HUES64 (cell line): ENCODE results near the gene DUSP14.

Experiments used
- H3K27ac ChIP-seq: 2 replicates; pipeline ENCODE4 v1.7.0; 2013; ENCODE audit warnings: low read depth, low read length, inconsistent platforms
- H3K27me3 ChIP-seq: 2 replicates; pipeline ENCODE4 v1.6.1; 2013; ENCODE audit warnings: mild to moderate bottlenecking, low read length; ENCODE audit not compliant: insufficient read depth
- H3K36me3 ChIP-seq: 2 replicates; pipeline ENCODE4 v1.6.1; 2013; ENCODE audit warnings: mild to moderate bottlenecking, low read length; ENCODE audit not compliant: insufficient read depth
- H3K4me1 ChIP-seq: 2 replicates; pipeline ENCODE4 v1.6.1; 2013; ENCODE audit warnings: mild to moderate bottlenecking, low read length, moderate library complexity; ENCODE audit not compliant: insufficient read depth
- H3K4me3 ChIP-seq: 2 replicates; pipeline ENCODE4 v1.5.1; 2013; ENCODE audit warnings: mild to moderate bottlenecking, low read length, moderate library complexity
- H3K9ac ChIP-seq: 2 replicates; pipeline ENCODE4 v1.6.1; 2013; ENCODE audit warnings: mild to moderate bottlenecking, low read depth, low read length
- H3K9me3 ChIP-seq: 2 replicates; pipeline ENCODE4 v1.6.1; 2013; ENCODE audit warnings: low read depth, low read length; ENCODE audit not compliant: insufficient read depth
- WGBS: fragments of 150-250, 120-280 bp; methylation state at CpG from one replicate; pipeline ENCODE4 v1.1.7; 2013; ENCODE audit warnings: missing lambda C conversion rate; 5-methylcytosine and 5-hydroxymethylcytosine counted together

Gene DUSP14

DNA sequence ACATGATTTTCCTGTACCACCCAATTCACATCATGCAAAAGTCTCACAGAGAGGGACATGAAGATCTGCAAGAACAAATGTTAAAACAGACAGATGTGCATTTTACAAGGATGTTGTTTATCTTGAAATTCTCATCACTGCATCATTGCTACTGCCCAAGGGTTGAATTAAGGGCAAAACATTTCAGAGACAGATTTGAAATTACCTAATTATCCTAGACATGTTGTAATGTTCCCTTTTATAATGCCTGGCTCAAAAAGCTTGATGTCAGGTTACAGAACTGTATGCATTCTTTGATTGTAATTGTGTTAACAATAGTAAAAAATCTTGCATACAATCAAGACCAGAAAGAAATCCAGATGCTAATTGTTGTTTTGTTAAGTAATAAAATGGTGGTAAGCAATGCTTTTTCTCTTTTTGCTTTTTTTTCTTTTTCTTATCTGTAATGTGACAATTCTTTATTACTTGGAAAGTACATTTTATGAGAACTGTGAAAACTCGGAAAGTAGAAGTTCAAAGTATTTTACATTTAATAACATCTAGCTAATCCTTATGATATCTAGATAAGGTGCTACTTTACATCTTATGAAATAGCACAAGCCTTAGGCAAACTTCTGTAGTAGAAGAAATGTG, 3.6 kb upstream of the DUSP14 start:
- no peak overlapping the region for H3K9ac ChIP-seq

DNA sequence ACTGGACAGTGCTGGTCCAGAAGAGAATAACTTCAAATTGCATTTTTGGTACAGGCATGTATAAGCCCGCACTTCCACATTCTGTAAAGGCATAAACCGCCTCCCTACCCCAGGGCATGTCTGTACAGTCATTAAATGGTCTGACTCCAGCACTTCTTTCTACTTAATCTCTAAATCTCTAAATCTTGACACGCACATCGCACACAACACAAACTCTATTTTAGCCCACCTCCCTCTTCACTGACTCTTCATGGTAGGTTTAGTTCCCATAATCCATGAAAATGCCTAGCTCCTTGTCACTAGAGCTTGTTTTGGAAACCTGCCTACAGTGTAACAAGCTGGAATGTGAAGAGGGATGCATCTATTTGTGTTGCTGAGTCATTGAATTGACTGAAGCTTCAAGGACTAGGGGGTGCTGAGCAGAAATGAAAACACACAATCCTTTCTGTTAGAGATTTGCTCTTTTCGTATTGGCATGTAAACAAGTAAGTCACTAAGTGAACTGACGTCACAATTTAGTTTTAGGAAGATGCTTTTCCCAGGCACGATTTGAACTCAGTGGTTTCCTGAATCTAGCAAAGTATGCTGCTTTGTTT, 1.6 kb upstream of the DUSP14 start:
- Histone ChIP-seq H3K9ac (peak overlapping the region; percentile 67; the same call in 1 of the 2 replicates), H3K9me3 (no peaks in the 10 kb centered on the region), H3K36me3 (no peaks in the 10 kb centered on the region), H3K4me1 (peaks cover 40% of the 10 kb centered on the region), H3K4me3 (peak overlapping the region; percentile 65), H3K27me3 (peaks cover 6% of the 10 kb centered on the region), H3K27ac (no peak overlapping the region; the same call in 1 of the 2 replicates)
- WGBS, result 59% methylated on average over 7 of the region's 7 CpGs

More for the DNA sequence above, 3.6 kb upstream of the DUSP14 start:
- no CpG with 5 or more reads among the region's 1 CpG for WGBS
- H3K4me1 ChIP-seq, result peaks cover 35% of the 10 kb centered on the region
- no peaks in the 10 kb centered on the region for H3K36me3 ChIP-seq
- no peak overlapping the region for H3K27ac ChIP-seq
- H3K27me3 ChIP-seq, result peaks cover 6% of the 10 kb centered on the region
- H3K4me3 ChIP-seq, result no peak overlapping the region
- no peaks in the 10 kb centered on the region for H3K9me3 ChIP-seq

DNA sequence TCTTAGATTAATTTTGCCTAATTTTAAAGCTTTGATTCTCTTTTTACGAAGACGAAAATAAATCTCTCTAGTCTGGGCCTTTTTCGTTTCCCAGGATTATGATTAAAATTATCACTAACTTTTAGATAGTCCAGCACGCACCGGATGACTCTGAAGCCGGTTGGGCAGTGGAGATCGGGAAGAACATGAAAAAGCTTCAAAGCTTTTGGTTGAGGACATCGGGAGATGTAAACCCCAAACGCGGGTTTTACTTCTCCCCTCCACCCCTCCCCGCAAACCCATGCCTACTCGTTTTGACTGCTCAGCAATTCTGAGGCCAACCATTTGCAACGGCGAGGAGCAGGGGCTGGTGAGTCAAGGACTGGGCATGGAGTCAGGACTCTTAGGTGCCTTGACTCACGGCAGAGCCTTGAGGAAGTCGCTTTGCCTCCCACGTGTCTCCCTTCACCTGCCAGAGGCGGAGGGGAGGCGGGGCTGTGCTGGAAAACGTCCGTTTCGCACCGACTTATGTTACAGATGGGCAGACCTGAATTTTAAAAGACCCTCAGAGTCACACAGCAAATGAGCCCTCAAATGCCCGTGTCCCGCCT, 989 bp upstream of the DUSP14 start:
- 4% methylated on average over 22 of the region's 25 CpGs for WGBS
- H3K4me3 ChIP-seq, result peak overlapping the region; percentile 65
- H3K9me3 ChIP-seq, result no peaks in the 10 kb centered on the region
- H3K9ac ChIP-seq, result peak overlapping the region; percentile 67
- peaks cover 34% of the 10 kb centered on the region for H3K4me1 ChIP-seq
- no peaks in the 10 kb centered on the region for H3K36me3 ChIP-seq
- H3K27ac ChIP-seq, result peak overlapping the region; percentile 72; the same call in 1 of the 2 replicates
- peaks cover 6% of the 10 kb centered on the region for H3K27me3 ChIP-seq

DNA sequence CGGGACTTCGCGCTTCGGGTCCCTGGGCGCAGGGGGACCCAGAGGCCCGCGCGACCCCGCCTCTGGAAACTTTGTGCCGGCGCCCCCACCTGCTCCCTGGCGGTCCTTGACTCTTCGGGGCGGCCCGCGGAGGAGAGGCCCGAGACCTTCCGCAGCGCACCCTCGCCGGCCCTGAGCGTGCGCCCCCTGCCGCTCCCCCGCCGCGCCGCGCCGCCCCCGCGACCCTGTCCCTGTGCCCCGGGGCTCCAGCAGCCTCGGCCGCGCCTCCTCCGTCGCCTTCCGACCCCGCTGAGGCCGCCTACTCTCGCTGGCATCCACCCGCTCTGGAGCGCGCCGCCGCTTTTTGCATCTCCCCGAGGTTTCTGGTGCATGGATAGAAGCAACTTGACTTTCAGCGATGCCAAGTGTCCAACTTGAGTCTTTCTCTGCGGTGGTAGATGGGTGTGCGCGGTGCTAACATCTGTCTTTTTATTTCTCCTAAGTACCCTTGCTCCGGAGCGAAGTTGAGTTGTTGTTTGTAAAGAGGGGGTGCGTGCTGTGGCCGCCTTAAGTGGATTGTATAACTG, 414 bp downstream of the DUSP14 start:
- H3K4me1 ChIP-seq, result peaks cover 41% of the 10 kb centered on the region
- H3K27ac ChIP-seq, result no peak overlapping the region
- no peaks in the 10 kb centered on the region for H3K36me3 ChIP-seq
- H3K9ac ChIP-seq, result peak overlapping the region; percentile 28; the same call in 1 of the 2 replicates
- no peaks in the 10 kb centered on the region for H3K9me3 ChIP-seq
- under 1% methylated on average over 56 of the region's 56 CpGs for WGBS
- H3K4me3 ChIP-seq, result peak overlapping the region; percentile 62
- peaks cover 6% of the 10 kb centered on the region for H3K27me3 ChIP-seq

DNA sequence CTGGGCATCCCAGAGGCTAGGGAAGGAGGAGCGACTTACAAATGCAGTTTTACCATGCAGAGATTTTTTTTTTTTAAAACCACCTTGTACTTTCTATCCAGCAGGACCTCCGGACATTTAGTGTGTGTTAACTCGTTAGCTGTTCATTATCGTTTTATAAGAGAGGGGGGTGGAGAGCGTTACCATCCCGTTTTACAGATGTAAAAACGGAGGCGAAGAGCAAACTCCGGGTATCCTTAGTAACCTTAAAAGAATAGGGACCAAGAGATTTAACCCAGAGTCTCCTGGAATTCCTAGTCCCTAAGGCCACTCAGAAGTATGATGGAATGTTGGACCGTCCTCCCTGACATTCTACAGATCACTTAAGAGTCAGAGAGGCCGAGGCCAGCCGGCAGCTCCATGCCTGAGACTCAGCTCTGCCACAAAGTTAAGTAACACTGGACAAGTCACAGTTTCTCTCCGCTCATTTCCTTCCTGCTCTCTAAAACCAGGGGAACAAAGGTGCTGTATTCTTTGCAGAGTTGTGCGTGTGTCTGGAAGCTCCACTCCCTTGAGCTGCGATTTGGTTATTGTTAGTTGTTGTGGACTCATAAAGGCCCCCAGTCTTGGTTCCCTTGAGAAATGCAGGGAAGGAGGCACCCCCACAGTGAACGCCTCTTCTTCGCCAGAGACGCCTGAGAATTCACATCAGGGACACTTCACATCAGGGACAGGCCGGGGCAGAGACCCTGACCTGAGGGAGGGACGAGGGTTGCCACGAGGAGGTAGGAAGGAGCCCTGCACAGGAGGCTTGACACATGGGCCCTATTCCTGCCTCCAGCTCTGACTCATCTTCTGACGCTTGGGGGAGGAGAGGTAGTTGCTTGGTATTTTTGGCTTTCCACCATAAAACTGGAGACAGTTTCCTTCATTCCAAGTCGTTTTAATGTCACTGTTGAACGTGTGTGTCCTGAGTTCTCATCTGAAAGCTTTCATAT, 1.2 kb downstream of the DUSP14 start:
- peaks cover 6% of the 10 kb centered on the region for H3K27me3 ChIP-seq
- peak overlapping the region; percentile 28; the same call in 1 of the 2 replicates for H3K9ac ChIP-seq
- peaks cover 44% of the 10 kb centered on the region for H3K4me1 ChIP-seq
- H3K27ac ChIP-seq, result peak overlapping the region; percentile 46; the same call in 1 of the 2 replicates
- H3K9me3 ChIP-seq, result no peaks in the 10 kb centered on the region
- H3K4me3 ChIP-seq, result peak overlapping the region; percentile 62
- 8% methylated on average over 24 of the region's 24 CpGs for WGBS
- no peaks in the 10 kb centered on the region for H3K36me3 ChIP-seq

DNA sequence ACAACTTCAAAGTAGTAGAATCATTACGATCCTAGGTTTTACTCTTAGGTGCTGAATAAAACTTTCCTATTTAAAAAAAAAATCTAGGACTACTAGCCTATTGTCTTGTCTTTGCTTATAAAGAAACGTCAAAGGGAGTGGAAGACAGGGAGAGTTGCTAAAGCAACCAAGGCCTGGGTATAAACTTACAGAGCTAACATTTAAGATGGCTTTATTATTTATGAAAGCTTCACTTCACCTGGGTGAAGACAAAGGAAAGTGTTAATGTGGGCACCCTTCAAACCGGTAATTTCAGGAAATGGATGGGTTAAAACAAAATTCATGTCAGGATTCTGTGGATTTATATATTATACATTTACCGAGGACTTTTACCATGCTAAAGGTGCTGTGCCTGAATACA, 2.5 kb downstream of the DUSP14 start:
- Histone ChIP-seq H3K27me3 (peaks cover 6% of the 10 kb centered on the region), H3K27ac (no peak overlapping the region), H3K9me3 (no peaks in the 10 kb centered on the region), H3K9ac (no peak overlapping the region; the same call in 1 of the 2 replicates), H3K4me1 (peaks cover 44% of the 10 kb centered on the region), H3K36me3 (no peaks in the 10 kb centered on the region), H3K4me3 (peak overlapping the region; percentile 62; the same call in 1 of the 2 replicates)
- 59% methylated on average over 4 of the region's 4 CpGs for WGBS

DNA sequence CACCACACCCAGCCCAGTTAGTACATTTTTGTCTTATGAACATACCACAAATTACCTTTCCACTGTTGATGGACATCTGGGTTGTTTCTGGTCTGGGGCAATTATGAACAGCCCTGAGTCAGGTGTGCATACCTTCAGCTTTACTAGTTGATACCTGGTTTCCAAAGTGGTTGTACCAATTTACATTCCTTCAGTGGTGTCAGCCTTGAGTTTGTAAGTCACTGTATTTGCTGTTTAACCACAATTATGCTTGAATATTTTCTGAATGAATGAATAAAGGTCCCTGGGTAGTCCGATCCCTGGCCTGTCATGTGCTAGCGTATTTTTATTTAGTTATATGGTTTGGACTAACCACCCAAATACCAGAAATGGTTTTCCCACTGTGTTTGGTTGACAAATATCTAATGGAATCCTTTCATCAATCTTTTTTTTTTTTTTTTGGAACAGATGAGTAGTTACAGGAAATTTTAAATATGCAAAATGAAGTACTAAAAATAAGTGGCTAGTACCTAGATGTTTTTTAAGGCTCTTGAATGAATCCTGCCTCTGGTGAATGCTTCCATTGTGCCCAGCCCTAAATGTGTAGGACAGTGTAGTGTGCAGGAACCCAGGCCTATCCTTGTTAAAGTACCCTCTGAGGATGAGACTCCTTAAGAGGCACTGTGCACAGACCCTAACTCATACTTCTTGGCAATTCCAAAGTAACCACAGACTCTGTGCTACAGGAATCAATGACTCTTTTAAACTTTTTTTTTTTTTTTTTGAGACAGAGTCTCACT, 3.7 kb downstream of the DUSP14 start:
- H3K9ac ChIP-seq, result no peak overlapping the region
- H3K27ac ChIP-seq, result no peak overlapping the region
- H3K4me3 ChIP-seq, result no peak overlapping the region
- peaks cover 35% of the 10 kb centered on the region for H3K4me1 ChIP-seq
- no CpG with 5 or more reads among the region's 2 CpGs for WGBS
- peaks cover 6% of the 10 kb centered on the region for H3K27me3 ChIP-seq
- no peaks in the 10 kb centered on the region for H3K36me3 ChIP-seq
- no peaks in the 10 kb centered on the region for H3K9me3 ChIP-seq

DNA sequence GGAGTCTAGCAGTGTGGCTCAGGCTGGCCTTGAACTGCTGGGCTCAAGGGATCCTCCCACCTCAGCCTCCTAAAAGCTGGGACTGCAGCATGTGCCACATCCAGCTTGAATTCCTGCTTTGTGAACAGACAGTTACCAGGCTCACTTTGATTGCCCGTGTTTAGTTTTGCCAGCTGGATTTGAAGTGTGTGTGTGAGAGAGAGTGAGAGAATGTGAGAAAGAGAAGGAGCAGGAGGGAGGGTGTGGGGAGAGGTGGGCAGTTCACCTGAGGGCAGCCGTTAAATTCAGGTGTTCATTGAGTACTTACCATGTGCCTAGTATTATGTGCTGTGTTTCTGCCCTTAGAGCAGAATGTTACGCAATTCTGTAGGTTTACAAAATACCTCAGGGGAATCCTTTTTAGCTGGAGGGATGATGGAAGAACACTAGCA, 4.7 kb downstream of the DUSP14 start:
- Histone ChIP-seq H3K27ac (no peak overlapping the region), H3K4me1 (peaks cover 32% of the 10 kb centered on the region), H3K9me3 (no peaks in the 10 kb centered on the region), H3K36me3 (no peaks in the 10 kb centered on the region), H3K27me3 (peaks cover 6% of the 10 kb centered on the region; the same call in 1 of the 2 replicates), H3K4me3 (no peak overlapping the region), H3K9ac (no peak overlapping the region)
- 82% methylated on average over 3 of the region's 3 CpGs for WGBS

DNA sequence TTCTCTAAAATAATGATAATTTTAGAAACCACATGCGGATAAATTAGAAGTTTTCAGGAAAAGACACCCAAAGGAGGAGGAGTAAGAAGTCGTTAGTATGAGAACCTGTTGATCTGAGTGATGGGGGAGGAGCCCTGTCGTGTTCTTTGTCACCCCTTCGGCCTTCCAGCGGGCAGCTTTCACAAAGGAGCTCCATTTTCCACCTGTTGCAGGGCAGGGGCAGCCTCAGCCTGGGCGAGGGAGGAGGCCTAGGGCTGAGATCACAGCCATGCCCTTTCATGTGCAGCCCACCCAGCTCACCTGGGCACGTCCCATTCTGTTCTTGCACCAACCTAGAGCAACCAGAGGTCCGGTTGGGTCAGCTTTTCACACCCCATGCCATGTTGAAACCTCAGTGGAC, 5.3 kb downstream of the DUSP14 start:
- no peaks in the 10 kb centered on the region for H3K36me3 ChIP-seq
- H3K4me1 ChIP-seq, result peaks cover 32% of the 10 kb centered on the region
- no peaks in the 10 kb centered on the region for H3K9me3 ChIP-seq
- no peak overlapping the region for H3K4me3 ChIP-seq
- H3K9ac ChIP-seq, result peak overlapping the region; percentile 22; the same call in 1 of the 2 replicates
- H3K27me3 ChIP-seq, result peaks cover 6% of the 10 kb centered on the region; the same call in 1 of the 2 replicates
- no peak overlapping the region for H3K27ac ChIP-seq
- 45% methylated on average over 8 of the region's 8 CpGs for WGBS

DNA sequence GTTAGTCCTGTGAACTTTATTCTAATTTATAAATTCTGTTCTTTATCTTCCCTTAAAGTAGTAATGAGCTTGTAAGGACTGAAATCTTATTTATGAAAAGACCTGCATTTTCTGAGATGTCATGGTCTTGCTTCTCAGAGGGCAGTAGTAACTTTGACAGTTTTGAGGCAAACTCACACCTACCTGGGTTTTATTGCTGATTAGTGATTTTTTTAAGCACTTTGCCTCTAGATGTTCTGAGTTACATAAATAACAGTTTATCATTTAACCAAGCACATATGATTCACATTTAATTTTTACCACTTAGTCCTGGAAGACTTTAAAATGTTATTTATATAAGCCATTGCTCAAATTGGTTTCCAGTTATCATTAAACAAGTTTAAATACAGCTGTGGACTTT, 10.7 kb downstream of the DUSP14 start:
- no peaks in the 10 kb centered on the region for H3K27me3 ChIP-seq
- peaks cover under 1% of the 10 kb centered on the region; the same call in 1 of the 2 replicates for H3K4me1 ChIP-seq
- H3K36me3 ChIP-seq, result no peaks in the 10 kb centered on the region
- no peak overlapping the region for H3K27ac ChIP-seq
- H3K9ac ChIP-seq, result no peak overlapping the region
- no peak overlapping the region for H3K4me3 ChIP-seq
- no peaks in the 10 kb centered on the region for H3K9me3 ChIP-seq
